Stimulated activated naive CD4-positive, alpha-beta T cell treated with Interleukin-2 at 50 U/mL for 16 hours (primary cell): Measurements from ENCODE around the gene IQGAP2.

Experiments
- DNase-seq: peaks from one replicate; lab custom pipeline; 2025; lab: John Stamatoyannopoulos, UW

IQGAP2 gene

DNA sequence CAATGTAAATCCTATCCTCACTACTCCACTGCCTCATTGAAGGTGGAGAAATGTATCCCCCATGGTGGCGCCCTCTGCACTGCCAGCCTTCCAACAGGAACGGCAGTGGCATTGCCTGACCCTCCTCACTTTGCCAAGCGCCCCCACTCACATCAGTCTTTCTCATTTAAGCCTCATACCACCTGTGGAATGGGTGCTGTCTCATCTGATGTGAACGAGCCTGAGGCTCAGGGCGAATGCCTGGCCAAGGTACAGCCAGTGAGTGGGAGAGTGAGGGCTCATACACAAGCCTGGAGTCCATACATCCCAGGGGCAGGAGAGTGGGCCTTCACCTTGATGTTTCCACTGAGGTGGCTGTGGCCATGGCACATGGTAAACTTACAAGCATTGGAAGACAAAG is 209.9 kb downstream of the IQGAP2 start:
- DNase-seq: no peak

DNA sequence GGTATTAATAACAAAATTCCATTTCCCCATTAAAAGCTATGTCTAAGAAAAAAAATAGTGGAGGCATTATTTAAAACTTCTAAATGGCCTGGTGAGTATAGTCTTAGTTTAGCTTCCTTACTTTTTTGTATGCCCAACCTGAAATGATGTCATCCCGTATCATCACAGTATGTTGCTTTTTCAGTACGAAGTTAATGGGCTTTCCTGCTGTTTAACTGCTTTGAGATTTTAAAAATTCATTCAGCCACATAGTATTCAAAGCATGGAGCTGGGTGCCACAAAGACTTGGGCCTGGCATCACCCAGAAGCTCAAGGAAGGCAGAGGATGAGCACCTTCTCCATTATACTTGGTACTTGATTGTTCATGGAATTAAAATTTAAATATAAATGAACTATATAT is 212.7 kb downstream of the IQGAP2 start:
- no peak for DNase-seq

DNA sequence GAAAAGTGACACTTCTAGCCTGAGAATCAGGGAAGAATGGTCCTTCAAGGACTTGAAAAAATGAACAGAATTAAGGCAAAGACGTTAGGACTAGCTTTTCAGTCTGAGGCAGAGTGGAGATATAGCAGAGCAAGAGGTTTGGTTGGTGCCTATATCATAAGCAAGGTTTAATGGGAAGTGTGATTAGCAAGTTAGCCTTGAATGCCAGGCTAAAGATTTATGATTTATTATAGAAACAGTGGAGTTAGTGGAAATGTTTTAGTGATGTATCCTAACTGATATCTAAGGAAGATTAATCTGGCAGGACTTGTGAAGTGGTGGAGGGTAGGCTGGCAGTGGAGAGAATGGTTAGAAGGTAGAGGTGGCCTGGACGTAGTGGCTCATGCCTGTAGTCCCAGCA is 213.1 kb downstream of the IQGAP2 start:
- no peak for DNase-seq

DNA sequence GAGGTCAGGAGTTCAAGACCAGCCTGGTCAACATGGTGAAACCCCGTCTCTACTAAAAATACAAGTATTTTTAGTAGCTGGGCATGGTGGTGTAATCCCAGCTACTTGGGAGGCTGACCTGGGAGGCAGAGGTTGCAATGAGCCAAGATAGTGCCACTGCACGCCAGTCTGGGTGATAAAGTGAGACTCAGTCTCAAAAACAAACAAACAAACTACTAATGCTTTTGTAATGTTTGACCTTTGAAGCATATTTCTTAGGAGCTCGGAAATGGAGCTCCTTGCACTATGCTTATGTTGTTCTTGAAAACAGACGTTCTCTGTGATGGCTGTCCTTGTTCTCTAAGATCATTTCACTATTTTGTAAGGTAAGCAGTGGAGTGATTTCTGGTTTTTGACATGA is 214.1 kb downstream of the IQGAP2 start:
- DNase-seq: no peak

DNA sequence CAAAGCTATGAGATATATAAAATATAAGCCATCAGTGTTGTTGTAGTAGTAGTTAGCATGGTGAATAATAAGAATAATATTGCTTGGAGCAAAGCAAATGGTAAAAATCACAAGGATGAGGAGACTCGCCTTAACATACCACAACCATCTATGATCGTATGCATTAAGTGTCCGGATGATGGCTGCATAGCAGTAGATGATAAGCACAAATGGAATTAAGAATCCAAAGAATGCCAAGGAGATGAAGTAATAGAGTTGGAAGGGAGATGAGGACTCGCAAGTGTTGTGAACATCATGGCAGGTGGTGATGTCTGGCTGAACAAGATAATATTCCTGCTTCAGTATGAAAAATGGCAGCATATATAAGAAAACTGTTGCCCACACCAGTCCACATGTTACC is 214.6 kb downstream of the IQGAP2 start:
- DNase-seq: no peak

DNA sequence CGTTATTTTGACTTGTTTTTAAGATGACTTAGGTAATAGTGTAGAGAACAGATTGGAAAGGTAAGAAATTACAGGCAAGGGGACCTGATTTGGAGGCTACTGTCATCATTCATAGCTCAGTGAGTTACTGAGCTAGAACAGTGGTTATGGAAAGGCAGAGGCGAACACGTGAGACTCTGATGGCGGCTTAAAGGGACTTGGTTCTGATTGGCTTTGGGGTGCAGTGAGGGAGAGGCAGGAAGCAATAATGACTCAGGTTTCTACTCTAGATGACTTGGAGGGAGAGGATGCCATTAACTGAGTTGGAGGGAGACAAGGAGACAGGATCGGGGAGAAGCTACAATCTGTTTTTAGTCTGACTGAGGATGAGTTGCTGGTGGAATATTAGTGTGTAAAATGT is 217.1 kb downstream of the IQGAP2 start:
- no peak for DNase-seq

DNA sequence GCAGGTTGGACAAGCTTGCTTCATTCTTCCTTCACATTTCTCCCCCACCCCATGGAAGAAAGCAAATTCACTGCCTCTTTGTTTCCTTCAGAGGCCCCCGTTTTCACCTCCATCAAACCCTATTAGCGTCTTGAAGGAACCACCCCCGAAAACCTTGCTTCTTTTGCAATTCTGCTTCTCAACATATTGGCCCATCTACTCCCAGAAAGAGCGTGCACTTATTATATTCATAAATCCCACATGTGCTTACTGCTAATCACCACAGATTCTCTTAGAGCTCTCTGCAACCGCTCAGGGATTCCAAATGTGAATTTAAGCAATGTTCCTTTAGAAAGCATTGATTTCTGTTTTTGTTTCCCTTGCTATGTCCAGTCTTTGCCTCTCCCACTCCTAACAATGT is 219.0 kb downstream of the IQGAP2 start:
- no peak for DNase-seq

DNA sequence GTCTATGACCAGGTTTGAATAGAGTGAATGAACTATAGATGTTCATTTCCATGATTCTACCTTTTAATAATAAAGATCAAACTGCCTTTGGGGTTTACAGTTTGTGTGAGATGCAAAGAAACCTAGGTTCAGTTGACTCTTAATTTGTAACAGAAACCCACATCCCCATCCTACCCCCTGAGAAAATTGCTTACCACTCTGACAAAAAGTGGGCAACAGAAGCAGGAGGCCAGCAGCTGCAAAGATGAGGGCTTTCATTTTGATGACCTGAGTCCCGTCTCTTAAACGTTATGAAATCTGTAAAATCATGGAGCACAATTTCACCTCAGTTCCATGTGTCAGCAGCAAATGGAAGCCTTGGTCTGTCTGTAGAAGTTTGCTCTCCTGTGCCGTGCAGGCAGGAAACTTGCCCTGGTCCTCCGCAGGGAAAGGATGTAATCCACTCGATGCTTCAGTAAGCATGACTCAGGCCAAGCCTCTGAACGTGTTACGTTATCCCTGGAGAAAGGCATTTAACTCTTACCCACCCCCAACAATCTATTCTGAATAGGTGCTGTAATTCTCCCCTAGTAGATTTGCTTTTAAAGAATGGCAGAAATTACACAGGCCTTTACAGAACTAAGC is 220.0 kb downstream of the IQGAP2 start, which contains the start of gene F2RL2:
Gene F2RL2, minus strand, starts transcription at position 431 of the 624 bp plus-strand sequence. Its CDS starts 173 bp downstream, at position 258.
- no peak for DNase-seq

DNA sequence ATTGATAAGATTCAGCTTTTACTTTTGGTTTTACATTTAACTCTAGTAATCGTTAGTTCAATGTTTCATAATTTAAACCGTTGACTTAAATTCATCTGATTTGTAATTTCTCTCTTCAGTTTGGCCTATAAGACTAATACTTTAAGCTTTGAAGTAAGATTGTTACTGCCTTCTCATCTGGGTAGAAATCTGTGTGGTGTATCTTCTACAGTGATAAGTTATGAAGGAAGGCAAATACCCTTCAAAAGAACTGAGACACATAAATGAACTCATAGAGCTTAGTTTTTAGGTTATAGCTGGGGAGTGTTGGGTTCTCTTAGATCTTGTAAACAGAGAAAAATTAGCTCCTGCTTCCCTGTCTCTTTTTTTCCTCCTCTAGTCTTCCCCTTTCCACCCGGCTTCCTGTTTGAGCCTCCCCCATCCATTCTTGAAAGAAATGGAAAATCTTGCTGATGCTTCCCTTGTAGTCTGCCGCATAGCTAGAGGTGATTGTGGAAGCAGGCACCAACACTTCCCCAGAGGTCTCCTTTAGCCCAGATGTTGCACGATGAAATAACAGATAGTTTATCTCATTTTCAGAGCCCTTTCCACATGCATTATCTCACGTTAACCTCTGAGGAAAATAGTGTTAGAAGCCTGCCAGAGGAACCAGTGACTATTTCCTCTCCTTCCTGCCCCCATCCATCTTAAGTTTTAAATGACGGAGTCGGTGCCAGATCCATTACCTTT is 222.2 kb downstream of the IQGAP2 start:
- DNase-seq: no peak

DNA sequence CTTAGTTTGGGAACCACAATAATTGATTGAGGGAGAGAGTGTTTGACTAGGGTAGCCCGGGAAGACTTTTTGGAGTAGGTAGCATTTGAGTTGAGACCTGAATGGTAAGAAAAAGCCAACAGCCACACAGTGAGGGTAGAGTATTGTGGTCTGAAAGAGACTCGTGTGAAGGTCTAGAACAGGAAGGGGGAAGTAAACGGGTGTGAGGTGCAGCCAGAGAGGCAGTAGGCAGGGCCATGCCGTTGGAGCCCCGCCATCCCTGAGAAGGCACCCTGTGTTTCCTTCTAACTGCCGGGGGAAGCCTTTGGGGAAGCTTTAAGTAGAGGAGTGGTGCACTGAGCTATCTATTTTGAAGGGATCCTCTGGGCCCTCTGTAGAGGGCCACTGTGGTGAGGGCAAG is 223.7 kb downstream of the IQGAP2 start:
- DNase-seq: no peak

DNA sequence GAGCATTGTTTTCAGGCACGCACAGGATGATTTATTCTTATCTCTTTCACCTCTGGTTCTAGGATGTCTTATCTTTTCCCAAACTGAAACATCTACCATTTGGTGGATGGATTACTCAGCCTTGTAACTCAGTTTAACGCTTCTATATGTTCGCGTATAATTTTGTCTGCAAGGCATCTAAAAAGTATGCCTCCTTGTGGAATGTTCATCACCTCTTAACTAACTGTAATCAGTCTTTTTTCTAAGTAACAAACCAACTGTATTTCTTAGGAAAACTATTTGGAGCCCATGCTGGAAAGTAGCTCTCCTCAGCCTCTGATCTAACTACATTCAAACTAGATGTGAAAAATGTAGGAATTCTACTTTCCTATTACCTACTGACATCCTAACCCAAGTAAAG is 231.6 kb downstream of the IQGAP2 start:
- DNase-seq: no peak

DNA sequence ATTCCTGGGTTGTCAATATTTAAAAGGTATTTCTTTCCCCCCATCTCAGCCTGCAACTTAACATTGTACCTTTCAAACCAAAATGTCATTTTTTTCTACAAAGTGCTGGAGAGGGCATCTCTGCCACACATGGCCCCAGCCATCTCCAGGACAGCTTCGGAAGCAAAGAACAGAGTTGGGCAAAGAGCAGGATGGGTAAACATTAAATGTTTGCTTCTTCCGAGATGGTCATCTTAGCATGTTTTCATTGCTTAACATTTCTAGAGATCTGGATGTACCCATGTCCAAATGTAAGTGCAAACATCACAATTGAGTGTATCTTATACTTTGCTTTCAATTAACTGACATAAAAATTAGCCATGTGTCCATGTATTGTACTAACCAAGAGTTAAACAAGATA is 234.4 kb downstream of the IQGAP2 start:
- no peak for DNase-seq

DNA sequence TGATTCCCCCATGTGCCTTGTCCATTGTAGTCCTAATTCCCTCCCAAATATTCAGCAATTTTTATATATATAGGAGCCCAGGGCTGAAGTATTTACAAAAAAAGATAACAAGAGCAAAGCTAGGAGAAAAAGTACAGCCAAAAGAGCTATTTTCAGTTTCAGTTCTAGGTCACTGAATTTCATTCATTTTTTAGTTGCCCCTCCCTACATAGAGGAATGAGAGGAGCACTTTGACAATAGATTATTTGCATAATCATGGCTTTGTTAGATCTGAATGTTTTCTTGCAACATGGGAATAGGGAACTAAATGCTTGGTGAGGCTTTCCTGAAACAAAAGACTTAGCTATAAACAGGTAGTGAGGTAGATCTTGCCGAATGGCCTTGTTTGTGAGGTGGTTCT is 235.4 kb downstream of the IQGAP2 start:
- DNase-seq: no peak

DNA sequence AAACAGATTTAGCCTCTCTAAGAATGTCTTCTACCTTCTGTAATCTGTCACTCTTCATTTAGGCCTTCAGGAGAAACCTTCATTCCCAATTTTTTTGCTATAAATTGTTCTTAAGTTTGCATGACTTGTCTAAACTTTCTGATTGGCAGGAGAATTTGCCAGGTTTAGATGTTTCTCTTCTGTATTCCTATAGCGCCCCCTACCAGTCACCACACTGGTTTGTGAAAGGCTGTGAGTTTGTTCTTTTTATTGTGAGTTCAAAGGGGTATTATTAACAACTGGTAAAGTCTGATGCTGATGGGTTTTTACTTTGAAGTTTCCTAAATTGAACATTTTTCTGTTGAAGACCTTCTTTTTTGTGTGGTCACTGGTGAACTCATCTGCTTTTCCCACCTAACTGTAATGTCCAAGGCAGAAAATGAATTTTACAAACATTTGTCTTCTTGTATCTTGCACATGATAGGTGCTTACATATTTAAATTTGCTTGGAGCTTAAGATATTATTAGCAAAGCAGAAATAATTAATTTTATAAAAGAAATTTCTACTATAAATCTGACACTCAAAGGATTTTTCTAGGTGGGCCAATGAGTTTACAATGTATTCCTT is 238.5 kb downstream of the IQGAP2 start:
- DNase-seq: peak; percentile 45

DNA sequence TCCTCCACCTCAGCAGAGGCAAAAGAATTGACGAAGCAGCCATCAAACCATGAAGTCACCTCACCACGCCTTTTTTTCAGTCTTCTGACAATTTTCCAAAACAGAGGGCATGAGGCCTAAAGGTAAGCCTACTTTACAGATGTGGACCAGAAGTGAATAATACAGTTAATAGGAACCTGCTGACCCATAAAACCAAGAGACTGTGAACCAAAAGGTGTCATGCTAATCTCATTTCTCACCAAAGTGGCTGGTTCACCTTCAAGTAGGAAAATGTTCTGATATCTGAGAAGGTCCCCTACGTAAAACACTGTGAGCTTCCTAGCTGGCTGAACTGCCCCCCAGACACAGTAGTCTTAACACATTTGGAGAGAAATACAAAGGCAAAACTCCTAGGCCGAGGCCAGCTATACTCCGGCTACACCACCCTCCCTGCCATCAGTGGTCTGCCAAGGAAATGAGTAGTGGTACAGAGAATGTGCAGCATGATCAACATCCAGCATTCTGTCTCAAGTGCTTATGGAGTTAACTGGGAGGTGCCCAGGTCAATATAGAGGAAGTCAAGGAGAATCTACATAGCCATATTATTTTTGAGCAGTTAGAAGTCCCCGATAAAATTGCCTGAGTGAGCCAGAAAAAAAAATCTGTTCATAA is 239.4 kb downstream of the IQGAP2 start:
- no peak for DNase-seq

DNA sequence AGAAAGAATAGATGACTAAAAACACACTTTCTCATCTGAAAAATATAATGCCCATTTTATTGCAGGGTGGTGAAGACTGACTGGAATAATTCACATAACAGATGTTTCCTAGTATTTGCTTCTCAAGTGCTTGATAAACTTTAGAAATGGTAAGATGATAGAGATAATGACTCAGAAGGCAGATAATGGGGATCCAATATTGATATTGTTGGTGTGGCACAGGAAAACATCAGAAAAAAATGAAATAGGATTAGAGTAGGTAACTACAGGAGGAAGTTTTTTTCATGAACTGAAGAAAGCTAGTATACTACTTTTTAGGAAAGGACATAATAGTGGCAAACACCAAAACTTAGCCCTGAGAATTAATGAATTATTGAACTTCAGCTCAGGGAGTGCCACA is 240.3 kb downstream of the IQGAP2 start:
- DNase-seq: no peak

DNA sequence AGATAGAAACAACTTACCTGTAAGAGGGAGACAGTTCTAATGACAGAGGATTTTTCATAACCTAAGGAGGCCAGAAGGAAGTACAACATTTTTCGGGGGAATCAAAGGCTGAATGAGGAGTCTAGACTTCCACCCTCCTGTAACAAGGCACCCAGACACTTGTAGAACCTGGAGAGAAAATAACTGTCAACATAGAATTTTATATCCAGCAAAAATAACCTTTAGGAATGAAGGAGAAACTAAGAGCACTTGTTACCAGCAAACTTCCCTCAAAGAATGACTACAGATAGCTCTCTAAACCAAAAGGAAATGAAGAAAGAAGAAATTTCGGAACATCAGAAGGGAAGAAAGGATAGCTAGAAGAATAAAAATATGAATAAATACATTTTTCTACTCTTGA is 246.1 kb downstream of the IQGAP2 start:
- no peak for DNase-seq

DNA sequence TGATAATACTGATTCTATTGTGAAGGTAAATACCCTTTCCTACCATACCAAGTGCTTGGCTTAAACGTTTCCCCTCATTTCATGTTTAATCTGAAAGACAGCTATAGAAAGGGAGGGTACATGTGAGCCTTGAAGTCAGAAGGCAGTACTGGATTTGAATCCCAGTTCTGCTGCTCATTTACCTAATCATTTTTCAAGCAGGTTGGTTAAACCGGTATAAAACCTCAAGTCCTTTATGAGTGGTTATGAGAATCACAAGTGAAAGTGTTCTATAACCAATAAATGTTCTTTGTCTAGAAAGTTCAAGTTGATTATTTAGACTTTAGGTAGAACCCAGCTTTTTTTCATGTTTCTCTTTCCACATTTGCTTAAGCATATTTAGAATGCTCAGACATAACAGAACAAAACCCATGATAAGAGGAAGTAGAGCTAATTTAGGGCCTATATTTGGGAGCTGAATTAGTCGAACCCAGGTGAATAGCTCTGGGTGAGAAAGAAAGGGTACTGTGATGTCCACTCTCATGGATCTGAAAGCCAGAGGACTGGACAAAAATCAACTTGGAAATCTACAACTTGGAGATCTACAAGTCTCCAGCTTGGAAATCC is 249.8 kb downstream of the IQGAP2 start:
- DNase-seq: no peak

DNA sequence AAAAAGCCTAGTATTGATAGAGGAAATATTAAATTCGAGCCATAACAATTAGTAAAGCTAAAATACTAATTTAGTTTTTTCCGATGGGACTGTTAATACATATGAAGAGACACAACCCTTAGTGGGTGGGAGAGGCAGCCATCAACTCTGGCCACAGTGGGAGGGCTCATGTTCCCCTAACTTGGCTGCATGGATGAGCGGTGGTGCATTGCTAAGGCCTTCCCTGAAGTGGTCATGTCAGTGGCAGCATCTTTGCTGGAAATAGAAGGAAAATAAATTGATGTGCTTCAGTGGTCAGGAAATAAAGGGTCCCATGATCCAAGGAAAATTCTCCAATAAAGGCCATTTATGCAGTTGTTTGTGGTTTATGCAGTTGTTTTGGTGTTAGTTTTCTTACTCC is 254.0 kb downstream of the IQGAP2 start:
- no peak for DNase-seq

DNA sequence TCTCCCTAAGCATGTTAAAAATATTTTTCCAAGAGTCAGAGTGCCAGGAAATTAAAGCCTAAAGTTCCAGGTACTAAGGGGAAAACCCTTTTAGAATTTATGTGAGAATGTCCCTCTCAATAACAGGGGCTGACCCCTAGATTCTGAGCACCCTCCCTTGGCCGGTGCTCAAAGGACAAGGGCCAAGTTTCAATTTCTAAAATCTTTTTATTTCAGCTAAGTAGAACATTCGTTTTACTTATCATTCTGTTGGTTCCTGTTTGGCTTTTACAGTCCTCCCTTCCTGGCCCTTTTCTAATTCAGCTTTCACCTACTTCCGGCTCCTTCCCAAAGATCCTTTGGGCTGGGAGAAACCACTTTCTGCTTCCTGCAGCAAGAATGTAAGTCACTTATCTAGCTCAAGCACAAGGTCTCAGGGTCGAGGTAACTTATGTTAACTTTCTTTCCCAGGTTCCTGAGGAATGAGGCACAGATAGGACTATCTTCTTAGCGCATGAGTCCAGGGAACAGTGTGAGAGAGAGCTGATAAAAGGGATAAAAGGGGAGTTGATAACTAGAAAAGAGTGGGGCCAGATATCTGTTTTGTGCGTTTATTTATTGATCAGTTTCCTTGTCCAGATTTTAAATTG is 254.7 kb downstream of the IQGAP2 start:
- DNase-seq: no peak

DNA sequence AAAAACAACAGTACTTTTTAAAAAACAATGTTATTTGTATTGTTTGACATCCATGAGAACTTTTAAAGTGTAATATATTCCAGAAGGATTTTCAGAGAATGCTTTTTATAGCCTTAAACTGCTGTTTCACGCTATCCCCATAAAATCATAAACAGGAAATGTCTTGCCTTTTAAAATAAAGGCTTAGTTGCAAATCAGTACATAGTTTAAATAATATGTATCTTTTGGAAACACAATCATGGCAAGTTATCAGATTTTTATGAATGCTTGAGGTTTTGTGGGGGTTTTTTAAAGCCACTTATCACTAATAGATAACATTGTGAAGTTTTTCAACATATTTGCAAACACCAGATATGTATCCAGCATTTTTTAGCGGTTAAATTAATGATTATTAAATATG is 257.3 kb downstream of the IQGAP2 start:
- no peak for DNase-seq

DNA sequence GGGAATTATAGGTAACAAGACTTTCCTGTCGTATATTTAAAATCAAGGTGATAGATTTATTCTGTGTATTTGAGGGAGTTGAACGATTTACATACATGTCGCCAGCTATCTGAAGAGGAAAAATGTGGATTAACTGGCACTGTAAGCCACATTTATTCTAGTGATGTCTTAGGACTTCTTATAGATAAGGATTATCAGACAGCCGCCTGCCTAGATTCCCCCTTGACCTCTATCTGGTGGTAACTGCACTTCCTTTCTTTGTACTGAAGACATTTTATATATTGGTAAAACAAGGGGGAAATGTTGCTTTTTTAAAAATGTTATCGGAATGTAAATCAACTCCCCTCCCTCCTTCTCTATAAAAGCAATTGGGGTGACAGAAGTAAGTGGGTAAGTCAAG is 259.4 kb downstream of the IQGAP2 start:
- DNase-seq: no peak
